Measurements from ENCODE around the gene MTFP1. TPM values are rescaled to one million over a fixed set of nuclear protein-coding genes. Genes with fewer than 3 reads are reported as not detected.
"Not testable (repeated sequence)": the region's sequence is repeated elsewhere in the genome, so short reads cannot be mapped to it uniquely, and the experiment has no call there.

MTFP1 gene
- total and polyA plus RNA-seq, 9 of the 15 experiments (the other 6 are each of a cell fraction or from before 2014, with no cell fraction given), result 10.7 to 52.0 (median 30.1) TPM

- intact Hi-C loops (cut with micrococcal nuclease); H3K27me3 ChIP-seq (ENCODE audit: control insufficient read depth in 2 of 2, insufficient read depth in 2 of 2, low read length in 2 of 2); BruUV-seq (replicated peaks); H3K9me1 ChIP-seq (ENCODE audit: control insufficient read depth, insufficient read depth, low read length); FAIRE-seq; DNase-seq (ENCODE audit: extremely low read depth in 1 of 4, low spot score in 3 of 4); H3K4me3 ChIP-seq; H3K27ac ChIP-seq (ENCODE audit: extremely low read depth, low read depth, low read length); H2AFZ ChIP-seq (ENCODE audit: low read depth, low read length); H3K9me3 ChIP-seq (replicated peaks; ENCODE audit: control insufficient read depth, insufficient read depth, low read depth, low read length); H3K4me2 ChIP-seq (ENCODE audit: insufficient read depth, low read length); H4K20me1 ChIP-seq (replicated peaks; ENCODE audit: control insufficient read depth, insufficient read depth, low read length); H3K36me3 ChIP-seq (ENCODE audit: control insufficient read depth, insufficient read depth, low read length); H3K9ac ChIP-seq (ENCODE audit: insufficient read depth in 1 of 2, low read depth in 2 of 2, low read length in 2 of 2); H3K79me2 ChIP-seq (ENCODE audit: control insufficient read depth, insufficient read depth, low read length); CTCF ChIA-PET (ENCODE audit: low intra/inter-chr PET ratio); ATAC-seq; in situ Hi-C loops (cut with MboI): not testable (repeated sequence)
- POLR2A ChIA-PET, result interaction anchor here (0.8 to 1.1 kb wide), 2 partner anchors 29 to 57 kb away, joined by 3 read pairs; no protein-coding TSS in a partner anchor
- peak; percentile 63 for TF ChIP-seq ZNF121 (CRISPR knock-in tag; conservative IDR thresholded peaks at IDR 0.05)
- peak; percentile 55 for TF ChIP-seq BCOR (IDR thresholded peaks at IDR 0.05)
- peaks cover 6 to 21% of the 10 kb centered on the region in 2 experiments; a peak in 3 of 5 replicates for H3K4me1 ChIP-seq (replicated peaks in 1 of 2; ENCODE audit: control insufficient read depth in 2 of 2, insufficient read depth in 2 of 2, low read length in 2 of 2)
- 90% methylated on average over 5 of the region's 5 CpGs for WGBS (ENCODE audit: insufficient coverage, low coverage, missing lambda C conversion rate)
Measured at GRCh38 chr22:30402766-30403104, 22.8 kb upstream of the MTFP1 start.

GRCh38 chr22:30404307-30404706 lies 21.3 kb upstream of the MTFP1 start:
- H3K27me3 ChIP-seq (ENCODE audit: control insufficient read depth in 2 of 2, insufficient read depth in 2 of 2, low read length in 2 of 2), result no peaks in the 10 kb centered on the region
- no peak overlapping the region for H3K4me2 ChIP-seq (ENCODE audit: insufficient read depth, low read length)
- ChIA-PET CTCF (ENCODE audit: low intra/inter-chr PET ratio) (no interaction called here), POLR2A (interaction anchor here (0.7 kb wide), 2 partner anchors 18 to 746 kb away, joined by 3 to 4 read pairs; no protein-coding TSS in a partner anchor)
- no peak overlapping the region for H3K27ac ChIP-seq (ENCODE audit: extremely low read depth, low read depth, low read length)
- H3K79me2 ChIP-seq (ENCODE audit: control insufficient read depth, insufficient read depth, low read length), result no peaks in the 10 kb centered on the region
- no peak overlapping the region for H3K4me3 ChIP-seq
- TF ChIP-seq LEF1 (IDR thresholded peaks at IDR 0.05) (no peak), DMBX1 (CRISPR knock-in tag; IDR thresholded peaks at IDR 0.05; ENCODE audit: borderline replicate concordance) (no peak), ZBTB1 (CRISPR knock-in tag; IDR thresholded peaks at IDR 0.05; ENCODE audit: borderline replicate concordance, low read depth) (no peak), KDM2B (CRISPR knock-in tag; IDR thresholded peaks at IDR 0.05) (no peak), YY1 (IDR thresholded peaks at IDR 0.05; ENCODE audit: borderline replicate concordance in 1 of 3, control insufficient read depth in 1 of 3, extremely low read depth in 1 of 3, insufficient read depth in 3 of 3, insufficient read length in 1 of 3, insufficient replicate concordance in 2 of 3, low read depth in 1 of 3, low read length in 2 of 3) (no peak), SRSF1 (IDR thresholded peaks at IDR 0.05; ENCODE audit: low read depth, low read length) (no peak), CAMTA2 (CRISPR knock-in tag; conservative IDR thresholded peaks at IDR 0.05) (no peak), ZNF668 (CRISPR knock-in tag; IDR thresholded peaks at IDR 0.05) (no peak), TEAD4 (IDR thresholded peaks at IDR 0.05; ENCODE audit: low read length) (no peak), TEAD4 (CRISPR knock-in tag; IDR thresholded peaks at IDR 0.05; ENCODE audit: borderline replicate concordance) (no peak), NCOA4 (IDR thresholded peaks at IDR 0.05; ENCODE audit: partially characterized antibody) (no peak), ZNF316 (IDR thresholded peaks at IDR 0.05) (no peak), SLC30A9 (CRISPR knock-in tag; IDR thresholded peaks at IDR 0.05) (no peak), NR3C1 (CRISPR knock-in tag; IDR thresholded peaks at IDR 0.05) (no peak), SNIP1 (IDR thresholded peaks at IDR 0.05; ENCODE audit: low read depth) (no peak), L3MBTL2 (IDR thresholded peaks at IDR 0.05) (no peak), ARID1B (IDR thresholded peaks at IDR 0.05) (no peak), ARHGAP35 (IDR thresholded peaks at IDR 0.05; ENCODE audit: partially characterized antibody) (no peak)
- H3K36me3 ChIP-seq (ENCODE audit: control insufficient read depth, insufficient read depth, low read length), result peaks cover 3% of the 10 kb centered on the region; the same call in 2 of the 3 replicates
- no TSS peak for BruUV-seq (replicated peaks)
- no peaks in the 10 kb centered on the region for H3K9me3 ChIP-seq (replicated peaks; ENCODE audit: control insufficient read depth, insufficient read depth, low read depth, low read length)
- WGBS (ENCODE audit: insufficient coverage, low coverage, missing lambda C conversion rate), result 93% methylated on average over 3 of the region's 6 CpGs
- intact Hi-C loops (cut with micrococcal nuclease) (no loop called here), in situ Hi-C loops (cut with MboI) (no loop called here)
- peaks cover 8% of the 10 kb centered on the region for H4K20me1 ChIP-seq (replicated peaks; ENCODE audit: control insufficient read depth, insufficient read depth, low read length)
- no peak overlapping the region for H3K9ac ChIP-seq (ENCODE audit: insufficient read depth in 1 of 2, low read depth in 2 of 2, low read length in 2 of 2)
- DNase-seq (ENCODE audit: extremely low read depth in 1 of 4, low spot score in 3 of 4) (no peak), ATAC-seq (no peak), FAIRE-seq (no peak)
- H3K9me1 ChIP-seq (ENCODE audit: control insufficient read depth, insufficient read depth, low read length), result peaks cover 3% of the 10 kb centered on the region
- H3K4me1 ChIP-seq (replicated peaks in 1 of 2; ENCODE audit: control insufficient read depth in 2 of 2, insufficient read depth in 2 of 2, low read length in 2 of 2), result peaks cover 17% of the 10 kb centered on the region in 2 experiments; a peak in 3 of 5 replicates
- H2AFZ ChIP-seq (ENCODE audit: low read depth, low read length), result no peak overlapping the region
